ENCODE measurements around the gene RAB29. TPM values are rescaled to one million over a fixed set of nuclear protein-coding genes. Genes with fewer than 3 reads are reported as not detected.

RAB29 gene
- total and polyA plus RNA-seq, 9 of the 15 experiments (the other 6 are each of a cell fraction or from before 2014, with no cell fraction given): 6.3 to 17.6 (median 8.0) TPM

GRCh38 chr1:205775015-205775716 is at the start of gene RAB29 (continued):
- TF ChIP-seq ZNF592 (IDR thresholded peaks at IDR 0.05) (peak; percentile 94), ZNF217 (CRISPR knock-in tag; IDR thresholded peaks at IDR 0.05) (no peak), CBX1 (IDR thresholded peaks at IDR 0.05; ENCODE audit: low read depth) (no peak), NBN (IDR thresholded peaks at IDR 0.05; ENCODE audit: low read depth) (no peak; the same call in 1 of the 2 replicates), KAT7 (CRISPR knock-in tag; IDR thresholded peaks at IDR 0.05; ENCODE audit: borderline replicate concordance) (no peak), EGR1 (conservative IDR thresholded peaks at IDR 0.05) (no peak; the same call in 1 of the 2 replicates), ZMIZ1 (IDR thresholded peaks at IDR 0.05; ENCODE audit: low read depth in 2 of 2, low read length in 2 of 2) (peak in 1 of 2 experiments; percentile 26; a peak in 1 of 4 replicates), PTRF (tag; IDR thresholded peaks at IDR 0.05) (no peak), BHLHE40 (IDR thresholded peaks at IDR 0.05; ENCODE audit: low read length) (peak; percentile 99), ZNF175 (CRISPR knock-in tag; IDR thresholded peaks at IDR 0.05; ENCODE audit: low read depth) (peak; percentile 31; the same call in 1 of the 2 replicates), ARID1B (IDR thresholded peaks at IDR 0.05) (0 out of 2 replicates have a peak, but pooled peaks have one; percentile 9), ZNF253 (CRISPR knock-in tag; conservative IDR thresholded peaks at IDR 0.05) (no peak), MEF2D (tag; conservative IDR thresholded peaks at IDR 0.05; ENCODE audit: low read depth) (no peak), NR4A1 (CRISPR knock-in tag; IDR thresholded peaks at IDR 0.05) (0 out of 2 replicates have a peak, but pooled peaks have one; percentile 22), NR4A1 (tag; IDR thresholded peaks at IDR 0.05) (peak; percentile 68; the same call in 1 of the 2 replicates), ZNF589 (CRISPR knock-in tag; IDR thresholded peaks at IDR 0.05; ENCODE audit: low read depth) (0 out of 2 replicates have a peak, but pooled peaks have one; percentile 69), RCOR1 (IDR thresholded peaks at IDR 0.05; ENCODE audit: borderline replicate concordance in 1 of 2, low read depth in 2 of 2, low read length in 2 of 2) (peak in 1 of 2 experiments; percentile 38; a peak in 1 of 4 replicates), ZNF584 (CRISPR knock-in tag; IDR thresholded peaks at IDR 0.05; ENCODE audit: low read depth) (no peak), MXI1 (IDR thresholded peaks at IDR 0.05; ENCODE audit: low read depth, low read length) (no peak; the same call in 1 of the 2 replicates), HNRNPL (IDR thresholded peaks at IDR 0.05; ENCODE audit: low read depth, low read length) (no peak), STAT5B (CRISPR knock-in tag; IDR thresholded peaks at IDR 0.05) (no peak)

Measured in K562 (cell line).